Measurements from ENCODE around the gene TACR1. TPM values are rescaled to one million over a fixed set of nuclear protein-coding genes. Genes with fewer than 3 reads are reported as not detected.

Gene TACR1
- total RNA-seq, 1 experiment from 2014 or later = not detected

DNA sequence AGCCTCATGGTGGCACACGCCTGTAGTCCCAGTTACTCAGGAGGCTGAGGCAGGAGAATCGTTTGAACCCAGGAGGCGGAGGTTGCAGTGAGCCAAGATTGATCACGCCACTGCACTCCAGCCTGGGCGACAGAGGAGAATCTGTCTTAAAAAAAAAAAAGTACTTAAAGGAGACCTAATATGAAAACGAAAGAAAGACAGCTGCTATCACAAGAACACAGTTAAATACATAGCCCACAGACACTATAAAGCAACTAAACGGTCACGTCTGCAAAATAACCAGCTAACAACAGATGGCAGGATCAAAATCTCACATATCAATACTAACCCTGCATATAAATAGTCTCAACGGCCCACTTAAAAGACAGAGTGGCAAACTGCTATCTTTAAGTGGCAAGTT lies 43.9 kb upstream of the TACR1 start:
- no peaks in the 10 kb centered on the region for H4K20me1 ChIP-seq (ENCODE audit: insufficient read depth)
- no peak overlapping the region for H3K27ac ChIP-seq (ENCODE audit: low read depth, low read length)
- no peak overlapping the region for H3K4me2 ChIP-seq (ENCODE audit: low read length)
- no peaks in the 10 kb centered on the region for H3K27me3 ChIP-seq (ENCODE audit: insufficient read depth, low read length)
- no peak overlapping the region for H3K9ac ChIP-seq (ENCODE audit: low read length)
- TF ChIP-seq RAD21 (IDR thresholded peaks at IDR 0.05; ENCODE audit: low read depth) = no peak
- TF ChIP-seq ELF1 (IDR thresholded peaks at IDR 0.05; ENCODE audit: borderline replicate concordance, low read depth) = no peak
- TF ChIP-seq, protein P1, sequence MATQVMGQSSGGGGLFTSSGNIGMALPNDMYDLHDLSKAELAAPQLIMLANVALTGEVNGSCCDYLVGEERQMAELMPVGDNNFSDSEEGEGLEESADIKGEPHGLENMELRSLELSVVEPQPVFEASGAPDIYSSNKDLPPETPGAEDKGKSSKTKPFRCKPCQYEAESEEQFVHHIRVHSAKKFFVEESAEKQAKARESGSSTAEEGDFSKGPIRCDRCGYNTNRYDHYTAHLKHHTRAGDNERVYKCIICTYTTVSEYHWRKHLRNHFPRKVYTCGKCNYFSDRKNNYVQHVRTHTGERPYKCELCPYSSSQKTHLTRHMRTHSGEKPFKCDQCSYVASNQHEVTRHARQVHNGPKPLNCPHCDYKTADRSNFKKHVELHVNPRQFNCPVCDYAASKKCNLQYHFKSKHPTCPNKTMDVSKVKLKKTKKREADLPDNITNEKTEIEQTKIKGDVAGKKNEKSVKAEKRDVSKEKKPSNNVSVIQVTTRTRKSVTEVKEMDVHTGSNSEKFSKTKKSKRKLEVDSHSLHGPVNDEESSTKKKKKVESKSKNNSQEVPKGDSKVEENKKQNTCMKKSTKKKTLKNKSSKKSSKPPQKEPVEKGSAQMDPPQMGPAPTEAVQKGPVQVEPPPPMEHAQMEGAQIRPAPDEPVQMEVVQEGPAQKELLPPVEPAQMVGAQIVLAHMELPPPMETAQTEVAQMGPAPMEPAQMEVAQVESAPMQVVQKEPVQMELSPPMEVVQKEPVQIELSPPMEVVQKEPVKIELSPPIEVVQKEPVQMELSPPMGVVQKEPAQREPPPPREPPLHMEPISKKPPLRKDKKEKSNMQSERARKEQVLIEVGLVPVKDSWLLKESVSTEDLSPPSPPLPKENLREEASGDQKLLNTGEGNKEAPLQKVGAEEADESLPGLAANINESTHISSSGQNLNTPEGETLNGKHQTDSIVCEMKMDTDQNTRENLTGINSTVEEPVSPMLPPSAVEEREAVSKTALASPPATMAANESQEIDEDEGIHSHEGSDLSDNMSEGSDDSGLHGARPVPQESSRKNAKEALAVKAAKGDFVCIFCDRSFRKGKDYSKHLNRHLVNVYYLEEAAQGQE (IDR thresholded peaks at IDR 0.05; ENCODE audit: low read depth) = no peak
- TF ChIP-seq ZNF274 (IDR thresholded peaks at IDR 0.05; ENCODE audit: low read depth, low read length) = no peak
- CTCF ChIA-PET = interaction anchor here (1.0 to 2.5 kb wide), 3 partner anchors 86 to 324 kb away, joined by 3 to 16 read pairs (median 10); no protein-coding TSS in a partner anchor
- intact Hi-C loops (cut with micrococcal nuclease) = loop anchor here (5.0 kb wide), 1 partner anchor 146 kb away; no protein-coding TSS in a partner anchor
- no TSS peak for BruUV-seq (replicated peaks)
- POLR2A ChIA-PET = no interaction called here
- no peaks in the 10 kb centered on the region for H3K9me3 ChIP-seq (ENCODE audit: control insufficient read depth in 1 of 2, insufficient read depth in 1 of 2, low read depth in 1 of 2, low read length in 2 of 2)
- RAD21 ChIA-PET (ENCODE audit: low non-redundant PET in 1 of 2, low total read pairs in 2 of 2, uncharacterized antibody in 2 of 2, unreplicated experiment in 2 of 2) = no interaction called here
- no peaks in the 10 kb centered on the region for H3K79me2 ChIP-seq (ENCODE audit: insufficient read depth, low read length)
- no peak overlapping the region for H2AFZ ChIP-seq (ENCODE audit: low read depth, low read length, poor library complexity, severe bottlenecking)
- no peaks in the 10 kb centered on the region for H3K9me2 ChIP-seq (ENCODE audit: insufficient read depth)
- H3K36me3 ChIP-seq (ENCODE audit: control insufficient read depth in 1 of 2, insufficient read depth in 2 of 2, low read length in 2 of 2) = no peaks in the 10 kb centered on the region
- no peaks in the 10 kb centered on the region for H3K4me1 ChIP-seq (ENCODE audit: control insufficient read depth in 1 of 2, insufficient read depth in 2 of 2, low read length in 2 of 2)
- no peak overlapping the region for H3K4me3 ChIP-seq (replicated peaks in 1 of 2; ENCODE audit: low read depth in 1 of 2, low read length in 2 of 2)
- DNase-seq (ENCODE audit: low read depth, low spot score) (no peak), ATAC-seq (no peak)

DNA sequence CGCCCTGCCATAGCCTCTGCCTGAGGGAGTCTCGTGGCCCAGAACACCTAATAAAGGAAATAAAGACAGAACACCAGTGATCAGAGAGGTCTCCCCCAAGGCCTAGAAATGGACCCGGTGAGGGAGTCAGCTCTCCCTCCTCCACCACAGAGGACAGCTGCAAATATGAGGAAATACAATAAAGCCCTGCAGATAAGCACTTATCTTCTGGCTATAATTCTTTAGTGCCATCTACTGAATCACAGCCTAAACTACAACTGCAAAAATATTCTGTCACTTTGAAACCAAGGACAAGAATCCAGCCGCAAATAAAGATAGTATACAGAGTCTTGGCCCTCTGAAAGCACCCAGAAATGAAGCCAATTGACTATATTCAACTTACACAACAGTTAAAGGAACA lies 42.4 kb upstream of the TACR1 start:
- BruUV-seq (replicated peaks) = no TSS peak
- Histone ChIP-seq H3K79me2 (ENCODE audit: insufficient read depth, low read length) (no peaks in the 10 kb centered on the region), H3K4me3 (replicated peaks in 1 of 2; ENCODE audit: low read depth in 1 of 2, low read length in 2 of 2) (no peak overlapping the region), H3K27ac (ENCODE audit: low read depth, low read length) (no peak overlapping the region), H3K9ac (ENCODE audit: low read length) (no peak overlapping the region), H4K20me1 (ENCODE audit: insufficient read depth) (no peaks in the 10 kb centered on the region), H3K9me2 (ENCODE audit: insufficient read depth) (no peaks in the 10 kb centered on the region), H3K4me2 (ENCODE audit: low read length) (no peak overlapping the region), H3K4me1 (ENCODE audit: control insufficient read depth in 1 of 2, insufficient read depth in 2 of 2, low read length in 2 of 2) (no peaks in the 10 kb centered on the region), H2AFZ (ENCODE audit: low read depth, low read length, poor library complexity, severe bottlenecking) (no peak overlapping the region), H3K36me3 (ENCODE audit: control insufficient read depth in 1 of 2, insufficient read depth in 2 of 2, low read length in 2 of 2) (no peaks in the 10 kb centered on the region; a peak in 1 of 4 replicates), H3K9me3 (ENCODE audit: control insufficient read depth in 1 of 2, insufficient read depth in 1 of 2, low read depth in 1 of 2, low read length in 2 of 2) (no peaks in the 10 kb centered on the region), H3K27me3 (ENCODE audit: insufficient read depth, low read length) (no peaks in the 10 kb centered on the region)
- DNase-seq (ENCODE audit: low read depth, low spot score) (peak; percentile 4), ATAC-seq (peak; percentile 67)
- ChIA-PET CTCF (interaction anchor here (0.7 to 2.5 kb wide), 6 partner anchors 12 to 594 kb away, joined by 3 to 16 read pairs (median 6); partner anchors contain the start of gene M1AP), POLR2A (no interaction called here), RAD21 (ENCODE audit: low non-redundant PET in 1 of 2, low total read pairs in 2 of 2, uncharacterized antibody in 2 of 2, unreplicated experiment in 2 of 2) (interaction anchor here in 1 of 2 experiments (1.2 kb wide), 1 partner anchor 177 kb away, joined by 3 read pairs; no protein-coding TSS in a partner anchor)
- no peak for TF ChIP-seq JUND (IDR thresholded peaks at IDR 0.05)
- TF ChIP-seq CEBPB (IDR thresholded peaks at IDR 0.05; ENCODE audit: low read depth) = no peak
- TF ChIP-seq, protein P1 (IDR thresholded peaks at IDR 0.05; ENCODE audit: low read depth) = no peak
- TF ChIP-seq ZNF274 (IDR thresholded peaks at IDR 0.05; ENCODE audit: low read depth, low read length) = no peak
- no peak for TF ChIP-seq POLR2A (IDR thresholded peaks at IDR 0.05; ENCODE audit: borderline replicate concordance, extremely low read depth, insufficient read depth, insufficient read length)
- TF ChIP-seq SP1 (IDR thresholded peaks at IDR 0.05; ENCODE audit: low read depth) = no peak
- TF ChIP-seq EGR1 (IDR thresholded peaks at IDR 0.05; ENCODE audit: low read depth) = no peak
- TF ChIP-seq RAD21 (IDR thresholded peaks at IDR 0.05; ENCODE audit: low read depth) = peak; percentile 72
- TF ChIP-seq, protein P2, sequence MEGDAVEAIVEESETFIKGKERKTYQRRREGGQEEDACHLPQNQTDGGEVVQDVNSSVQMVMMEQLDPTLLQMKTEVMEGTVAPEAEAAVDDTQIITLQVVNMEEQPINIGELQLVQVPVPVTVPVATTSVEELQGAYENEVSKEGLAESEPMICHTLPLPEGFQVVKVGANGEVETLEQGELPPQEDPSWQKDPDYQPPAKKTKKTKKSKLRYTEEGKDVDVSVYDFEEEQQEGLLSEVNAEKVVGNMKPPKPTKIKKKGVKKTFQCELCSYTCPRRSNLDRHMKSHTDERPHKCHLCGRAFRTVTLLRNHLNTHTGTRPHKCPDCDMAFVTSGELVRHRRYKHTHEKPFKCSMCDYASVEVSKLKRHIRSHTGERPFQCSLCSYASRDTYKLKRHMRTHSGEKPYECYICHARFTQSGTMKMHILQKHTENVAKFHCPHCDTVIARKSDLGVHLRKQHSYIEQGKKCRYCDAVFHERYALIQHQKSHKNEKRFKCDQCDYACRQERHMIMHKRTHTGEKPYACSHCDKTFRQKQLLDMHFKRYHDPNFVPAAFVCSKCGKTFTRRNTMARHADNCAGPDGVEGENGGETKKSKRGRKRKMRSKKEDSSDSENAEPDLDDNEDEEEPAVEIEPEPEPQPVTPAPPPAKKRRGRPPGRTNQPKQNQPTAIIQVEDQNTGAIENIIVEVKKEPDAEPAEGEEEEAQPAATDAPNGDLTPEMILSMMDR (IDR thresholded peaks at IDR 0.05 in 2 of 3, conservative IDR thresholded peaks at IDR 0.05 in 1 of 3; ENCODE audit: borderline replicate concordance in 1 of 3, insufficient read depth in 1 of 3, low read depth in 2 of 3, low read length in 2 of 3) = peak; percentile 54 to 56 (median 55); a peak in 5 of 6 replicates
- intact Hi-C loops (cut with micrococcal nuclease) = loop anchor here (1.0 to 5.0 kb wide), 4 partner anchors 144 to 551 kb away; no protein-coding TSS in a partner anchor

All from HCT116 (cell line).